IMR-90 (cell line): ENCODE results near the gene MMP24. TPM values are rescaled to one million over a fixed set of nuclear protein-coding genes. Genes with fewer than 3 reads are reported as not detected.

Source experiments
- ATAC-seq: fragments of 200-7000 bp; cut with Tn5 transposase; 2 replicates; pipeline ENCODE4 v1.9.1; 2020; ENCODE audit warnings: low read depth, mild to moderate bottlenecking, moderate library complexity
- BruUV-seq: library from RNA; stranded (reverse); fragments of 400-500 nt; replicated peaks from 2 replicates; lab custom pipeline; 2021; lab: Mats Ljungman, UMichigan
- CTCF ChIA-PET: fragments of 300-600 bp; formaldehyde crosslinking; extraction: SDS; loops from one replicate; lab custom pipeline; 2021; ENCODE audit warnings: antibody characterized with exemption; lab: Yijun Ruan, JAX
- POLR2A ChIA-PET: fragments of 300-600 bp; sonication (Branson Sonifier 250); formaldehyde crosslinking; loops from one replicate; lab custom pipeline; 2022; ENCODE audit warnings: antibody characterized with exemption; ENCODE audit not compliant: unreplicated experiment; lab: Charles Lee
- DNase-seq: peaks from one replicate; pipeline ENCODE4 v3.0.0; 2013
- H2AFZ ChIP-seq: replicated peaks from 2 replicates; pipeline ENCODE3; 2013; ENCODE audit warnings: low read length, mild to moderate bottlenecking; ENCODE audit not compliant: poor library complexity
- H2AK5ac ChIP-seq: 2 replicates; pipeline ENCODE4 v1.6.1; 2013; ENCODE audit warnings: low read depth, low read length, inconsistent platforms
- H2AK9ac ChIP-seq: replicated peaks from 2 replicates; pipeline ENCODE3; 2013; ENCODE audit warnings: mild to moderate bottlenecking, low read depth, low read length, moderate library complexity; ENCODE audit not compliant: poor library complexity
- H2BK120ac ChIP-seq: 2 replicates; pipeline ENCODE4 v1.6.1; 2013; ENCODE audit warnings: low read depth, low read length, inconsistent platforms
- H2BK15ac ChIP-seq: 3 replicates; pipeline ENCODE4 v1.6.1; 2013; ENCODE audit warnings: low read depth, low read length, inconsistent platforms
- H2BK20ac ChIP-seq: 2 replicates; pipeline ENCODE4 v1.6.1; 2013; ENCODE audit warnings: low read depth, mild to moderate bottlenecking, inconsistent platforms, low read length, moderate library complexity
- H2BK5ac ChIP-seq: 2 replicates; pipeline ENCODE4 v1.6.1; 2013; ENCODE audit warnings: mild to moderate bottlenecking, low read depth, low read length, inconsistent platforms; ENCODE audit not compliant: poor library complexity, severe bottlenecking
- H3K14ac ChIP-seq: replicated peaks from 2 replicates; pipeline ENCODE4 v1.6.1; 2013; ENCODE audit warnings: low read depth, low read length, inconsistent platforms
- H3K18ac ChIP-seq: 2 replicates; pipeline ENCODE4 v1.6.1; 2013; ENCODE audit warnings: low read depth, low read length, control low read depth
- H3K23ac ChIP-seq: 2 replicates; pipeline ENCODE4 v1.6.1; 2013; ENCODE audit warnings: low read depth, low read length, inconsistent platforms
- H3K27ac ChIP-seq: 2 replicates; pipeline ENCODE4 v1.5.1; 2013; ENCODE audit warnings: mild to moderate bottlenecking, control low read depth, low read length; ENCODE audit not compliant: insufficient read depth
- H3K27me3 ChIP-seq: 2 replicates; pipeline ENCODE4 v1.6.1; 2013; ENCODE audit warnings: low read length; ENCODE audit not compliant: control insufficient read depth, insufficient read depth
- H3K36me3 ChIP-seq: 2 replicates; pipeline ENCODE4 v1.6.1; 2013; ENCODE audit warnings: low read length, mixed read lengths; ENCODE audit not compliant: control insufficient read depth, insufficient read depth
- H3K4ac ChIP-seq: 2 replicates; pipeline ENCODE4 v1.6.1; 2013; ENCODE audit warnings: low read depth, low read length, inconsistent platforms
- H3K4me1 ChIP-seq: 2 replicates; pipeline ENCODE4 v1.6.1; 2013; ENCODE audit warnings: low read length, mixed read lengths; ENCODE audit not compliant: control insufficient read depth, insufficient read depth
- H3K4me2 ChIP-seq: 2 replicates; pipeline ENCODE4 v1.6.1; 2013; ENCODE audit warnings: low read depth, mild to moderate bottlenecking, control low read depth, low read length, moderate library complexity
- H3K4me3 ChIP-seq: 2 replicates; pipeline ENCODE4 v1.5.1; 2013; ENCODE audit warnings: low read depth, mild to moderate bottlenecking, control low read depth, low read length, moderate library complexity; ENCODE audit not compliant: insufficient read depth
- H3K56ac ChIP-seq: 2 replicates; pipeline ENCODE4 v1.6.1; 2013; ENCODE audit warnings: low read length, inconsistent platforms; ENCODE audit not compliant: insufficient read depth; ENCODE audit errors: extremely low read depth
- H3K79me1 ChIP-seq, 2 experiments: 2 replicates each; pipeline ENCODE4 v1.6.1; 2013; ENCODE audit warnings: low read length in 2 of 2, inconsistent platforms in 1 of 2, low read depth in 1 of 2
- H3K9ac ChIP-seq: 2 replicates; pipeline ENCODE4 v1.6.1; 2013; ENCODE audit warnings: low read depth, low read length, control low read depth
- H3K9me1 ChIP-seq: 2 replicates; pipeline ENCODE4 v1.6.1; 2013; ENCODE audit warnings: low read length, inconsistent platforms; ENCODE audit not compliant: insufficient read depth
- H3K9me3 ChIP-seq: 2 replicates; pipeline ENCODE4 v1.6.1; 2013; ENCODE audit warnings: low read length; ENCODE audit not compliant: control insufficient read depth, insufficient read depth
- H4K20me1 ChIP-seq: 2 replicates; pipeline ENCODE4 v1.6.1; 2013; ENCODE audit warnings: low read length, inconsistent platforms; ENCODE audit not compliant: insufficient read depth
- H4K5ac ChIP-seq: 2 replicates; pipeline ENCODE4 v1.6.1; 2013; ENCODE audit warnings: mild to moderate bottlenecking, low read depth, low read length, control low read depth
- H4K8ac ChIP-seq, 2 experiments: 2 replicates each; pipeline ENCODE4 v1.6.1; 2013; ENCODE audit warnings: low read depth in 2 of 2, low read length in 2 of 2, control low read depth in 1 of 2, inconsistent platforms in 1 of 2
- H4K91ac ChIP-seq: 2 replicates; pipeline ENCODE4 v1.6.1; 2013; ENCODE audit warnings: low read depth, low read length, inconsistent platforms; ENCODE audit not compliant: insufficient read depth
- CEBPB ChIP-seq: IDR thresholded peaks from 2 replicates; pipeline ENCODE4 v1.6.1; 2012; ENCODE audit warnings: low read depth, low read length, improper control_type of control experiment
- CTCF ChIP-seq: conservative IDR thresholded peaks from 2 replicates; pipeline ENCODE4 v1.5.1; 2012; ENCODE audit warnings: mild to moderate bottlenecking, low read depth, low read length, improper control_type of control experiment
- FOS ChIP-seq: fragments of 150-350 bp; IDR thresholded peaks from 2 replicates; pipeline ENCODE4 v1.6.1; 2016; ENCODE audit warnings: low read depth, low read length
- MXI1 ChIP-seq: IDR thresholded peaks from 2 replicates; pipeline ENCODE4 v1.6.1; 2012; ENCODE audit warnings: low read depth, mild to moderate bottlenecking, low read length, moderate library complexity, borderline replicate concordance
- RCOR1 ChIP-seq: IDR thresholded peaks from 2 replicates; pipeline ENCODE4 v1.6.1; 2012; ENCODE audit warnings: mild to moderate bottlenecking, low read length, improper control_type of control experiment; ENCODE audit not compliant: insufficient replicate concordance
- RFX5 ChIP-seq: IDR thresholded peaks from 2 replicates; pipeline ENCODE4 v1.8.0; 2012; ENCODE audit warnings: low read depth, mild to moderate bottlenecking, low read length, moderate library complexity
- SMC3 ChIP-seq: fragments of 150-350 bp; IDR thresholded peaks from 2 replicates; pipeline ENCODE4 v1.6.1; 2016; ENCODE audit warnings: low read depth, mild to moderate bottlenecking, antibody characterized with exemption, low read length, moderate library complexity
- USF2 ChIP-seq: fragments of 150-350 bp; IDR thresholded peaks from 2 replicates; pipeline ENCODE4 v1.6.1; 2017; ENCODE audit warnings: mild to moderate bottlenecking, antibody characterized with exemption, low read length, low read depth
- WGBS, 2 experiments: methylation state at CpG; one replicate each; pipeline versions ENCODE4 v1.1.5 to v1.1.7; 2013; ENCODE audit warnings: missing lambda C conversion rate in 2 of 2; ENCODE audit not compliant: insufficient read length in 1 of 2; ENCODE audit errors: extremely low coverage in 2 of 2; 5-methylcytosine and 5-hydroxymethylcytosine counted together
- dilution Hi-C: fragments of 300-500 bp; cut with HindIII; formaldehyde crosslinking; loops from one replicate; pipeline ENCODE4 v1.14.3; 2018; ENCODE audit warnings: low sequenced_read_pairs; ENCODE audit not compliant: unreplicated experiment
- in situ Hi-C: fragments of 300-500 bp; cut with MboI; formaldehyde crosslinking; loops from 3 replicates; pipeline ENCODE4 v1.14.3; 2019; ENCODE audit warnings: low sequenced_read_pairs, inconsistent platforms, mixed read lengths
- intact Hi-C: fragments of 100-400 bp; cut with micrococcal nuclease; formaldehyde crosslinking; loops from 2 replicates; pipeline ENCODE4 v1.10.0; 2022
- polyA plus RNA-seq, 3 experiments: library from polyadenylated mRNA; depleted of rRNA; stranded (reverse); fragments of >200 nt; gene quantifications; 2 replicates each; pipeline ENCODE4 v1.2.3, GENCODE V29; 2012; ENCODE audit warnings: low replicate concordance in 1 of 3
- total RNA-seq: library from RNA; depleted of rRNA; stranded (reverse); fragments of >200 nt; gene quantifications from 2 replicates; pipeline ENCODE4 v1.2.3, GENCODE V29; 2012

Gene MMP24
- total and polyA plus RNA-seq, 2 of the 4 experiments (the other 2 are of a cell fraction): 0.36 to 0.79 TPM

- TF ChIP-seq USF2 (no peak), RCOR1 (no peak), CEBPB (no peak)
Observed at GRCh38 chr20:35286899-35287508, 60.5 kb downstream of the MMP24 start (continued).

GRCh38 chr20:35287509-35288324, 61.2 kb downstream of the MMP24 start:
- dilution Hi-C loops: no loop called here
- Histone ChIP-seq H3K4ac (no peak overlapping the region), H3K9me3 (no peaks in the 10 kb centered on the region)
- TF ChIP-seq MXI1 (no peak), RFX5 (no peak), CTCF (no peak), FOS (no peak), RCOR1 (no peak), SMC3 (no peak), USF2 (no peak)

More at GRCh38 chr20:35287509-35288324, 61.2 kb downstream of the MMP24 start:
- Histone ChIP-seq H2BK15ac (no peak overlapping the region), H3K36me3 (no peaks in the 10 kb centered on the region), H2BK5ac (no peak overlapping the region), H4K20me1 (0 out of 2 replicates have a peak, but pooled peaks cover 4% of the 10 kb centered on the region), H2AFZ (no peak overlapping the region), H4K91ac (no peak overlapping the region), H3K4me2 (no peak overlapping the region), H2BK20ac (no peak overlapping the region), H2AK5ac (0 out of 2 replicates have a peak overlapping the region, but pooled peaks have one; percentile 12), H3K79me1 (peaks cover 0 to 31% of the 10 kb centered on the region in 2 experiments; a peak in 3 of 4 replicates), H3K27me3 (no peaks in the 10 kb centered on the region), H3K9ac (no peak overlapping the region), H2AK9ac (no peak overlapping the region), H3K56ac (no peak overlapping the region), H3K4me1 (peaks cover 7% of the 10 kb centered on the region), H3K27ac (no peak overlapping the region), H3K23ac (no peak overlapping the region), H3K9me1 (peaks cover 9% of the 10 kb centered on the region), H4K5ac (no peak overlapping the region), H4K8ac (no peak overlapping the region), H2BK120ac (no peak overlapping the region), H3K14ac (no peak overlapping the region), H3K4me3 (no peak overlapping the region), H3K18ac (no peak overlapping the region)
- intact Hi-C loops (no loop called here), in situ Hi-C loops (no loop called here)
- ChIA-PET CTCF (no interaction called here), POLR2A (no interaction called here)
- no TSS peak for BruUV-seq
- DNase-seq (no peak), ATAC-seq (no peak)
- 75% methylated on average over 4 of the region's 28 CpGs; no CpG with 5 or more reads in 1 of the 2 experiments for WGBS, 2 experiments
